Activated naive CD8-positive, alpha-beta T cell treated with anti-CD3 and anti-CD28 coated beads, Interleukin-2, amount 50 U/mL, for 16 hours (primary cell): ENCODE measurements around the gene IPO11.

ENCODE experiments used
- DNase-seq: peaks from one replicate; pipeline ENCODE4 v3.0.0-alpha.2; 2020; ENCODE audit warnings: low read depth, low spot score

The IPO11 gene

GRCh38 chr5:62568800-62569432, 156.4 kb downstream of the IPO11 start:
- DNase-seq = no peak

- DNase-seq = no peak
These were observed 156.9 kb downstream of the IPO11 start for GRCh38 chr5:62569470-62569869.

- DNase-seq = no peak
These were observed 160.5 kb downstream of the IPO11 start for GRCh38 chr5:62572918-62573514.

GRCh38 chr5:62574599-62574998, 162.0 kb downstream of the IPO11 start:
- DNase-seq = no peak

GRCh38 chr5:62575066-62575465, 162.5 kb downstream of the IPO11 start:
- DNase-seq = no peak

GRCh38 chr5:62575489-62575888, 162.9 kb downstream of the IPO11 start:
- DNase-seq = no peak

- no peak for DNase-seq
These were observed 164.1 kb downstream of the IPO11 start for GRCh38 chr5:62576570-62577170.

- no peak for DNase-seq
These were observed 164.9 kb downstream of the IPO11 start for GRCh38 chr5:62577488-62577887.

- no peak for DNase-seq
These were observed 166.0 kb downstream of the IPO11 start, which contains the start of gene LRRC70 for GRCh38 chr5:62578540-62578939. Gene LRRC70 (plus strand): TSS chr5:62578819. CDS start chr5:62579439, 620 bp downstream.

GRCh38 chr5:62579761-62580160, 167.2 kb downstream of the IPO11 start:
- DNase-seq = no peak

- no peak for DNase-seq
These were observed 169.5 kb downstream of the IPO11 start for GRCh38 chr5:62581836-62582597.

GRCh38 chr5:62584391-62584790, 171.8 kb downstream of the IPO11 start:
- no peak for DNase-seq

GRCh38 chr5:62585306-62585705, 172.7 kb downstream of the IPO11 start:
- no peak for DNase-seq

- no peak for DNase-seq
These were observed 173.2 kb downstream of the IPO11 start for GRCh38 chr5:62585751-62586150.

- no peak for DNase-seq
These were observed 175.2 kb downstream of the IPO11 start for GRCh38 chr5:62587737-62588136.

GRCh38 chr5:62588668-62589067, 176.1 kb downstream of the IPO11 start:
- no peak for DNase-seq

GRCh38 chr5:62589504-62589903, 176.9 kb downstream of the IPO11 start:
- DNase-seq = no peak

GRCh38 chr5:62590387-62590786, 177.8 kb downstream of the IPO11 start:
- DNase-seq = no peak

GRCh38 chr5:62592558-62592957, 180.0 kb downstream of the IPO11 start:
- no peak for DNase-seq

GRCh38 chr5:62593331-62593730, 180.8 kb downstream of the IPO11 start:
- DNase-seq = no peak

- no peak for DNase-seq
These were observed 181.9 kb downstream of the IPO11 start for GRCh38 chr5:62594364-62594984.

GRCh38 chr5:62596096-62596495, 183.5 kb downstream of the IPO11 start:
- DNase-seq = no peak
